SK-N-MC (cell line): ENCODE results near the gene PPARG.

Experiments used
- EZH2 ChIP-seq: fragments of 200-600 bp; sonication (generic); IDR thresholded peaks from one replicate; pipeline ENCODE4 v1.6.1; 2017; ENCODE audit warnings: antibody characterized with exemption
- FOXP2 ChIP-seq: optimal IDR thresholded peaks from 2 replicates; pipeline ENCODE3; 2011; ENCODE audit warnings: mild to moderate bottlenecking, moderate library complexity; ENCODE audit not compliant: insufficient read depth; ENCODE audit errors: extremely low read length, control extremely low read depth
- POLR2AphosphoS5 ChIP-seq: IDR thresholded peaks from 2 replicates; pipeline ENCODE4 v1.6.1; 2012; ENCODE audit warnings: mild to moderate bottlenecking, low read depth, low read length, borderline replicate concordance

- TF ChIP-seq EZH2 (no peak), POLR2AphosphoS5 (no peak), FOXP2 (no peak)
Observed at GRCh38 chr3:12477256-12477655, 188.4 kb downstream of the PPARG start.
